Activated naive CD4-positive, alpha-beta T cell treated with anti-CD3 and anti-CD28 coated beads, Interleukin-2, amount 50 U/mL, for 72 hours (primary cell): Measurements from ENCODE around the gene CSNK1G1. TPM values are rescaled to one million over a fixed set of nuclear protein-coding genes. Genes with fewer than 3 reads are reported as not detected.
"Not testable (repeated sequence)": the region's sequence is repeated elsewhere in the genome, so short reads cannot be mapped to it uniquely, and the experiment has no call there.

Experiments
- ATAC-seq, 2 donors: fragments of 150-1000 bp; cut with Tn5 transposase; 2 replicates each; pipeline ENCODE4 v1.10.0; 2021; ENCODE audit warnings: mild to moderate bottlenecking in 2 of 2, moderate library complexity in 2 of 2
- DNase-seq, 2 donors: peaks; one replicate each; pipeline ENCODE4 v3.0.0; 2021 to 2022; ENCODE audit warnings: low spot score in 2 of 2
- H3K27ac Mint-ChIP-seq, 2 donors: one replicate each; pipeline ENCODE4 v1.8.0; 2022; ENCODE audit warnings: mild to moderate bottlenecking in 2 of 2, mixed read lengths in 2 of 2
- H3K36me3 Mint-ChIP-seq, 2 donors: one replicate each; pipeline ENCODE4 v1.8.0; 2022; ENCODE audit warnings: mixed read lengths in 2 of 2
- H3K9me3 Mint-ChIP-seq, 2 donors: one replicate each; pipeline ENCODE4 v1.8.0; 2022; ENCODE audit warnings: mixed read lengths in 2 of 2
- total RNA-seq, 2 donors: library from RNA; stranded (reverse); gene quantifications; one replicate each; pipeline ENCODE4 v1.2.3, GENCODE V29; 2022

The CSNK1G1 gene
- total RNA-seq, 2 donors from 2014 or later = 26.6 to 32.3 TPM

- peaks cover 0 to 6% of the 10 kb centered on the region in 2 donors for H3K36me3 Mint-ChIP-seq
- H3K27ac Mint-ChIP-seq = no peak overlapping the region
- H3K9me3 Mint-ChIP-seq = no peaks in the 10 kb centered on the region
- no peak for DNase-seq
- ATAC-seq = no peak
Observed at GRCh38 chr15:64361259-64361658, 5.3 kb upstream of the CSNK1G1 start.

- Mint-ChIP-seq H3K36me3 (peaks cover 0 to 6% of the 10 kb centered on the region in 2 donors), H3K27ac (peak overlapping the region; percentile 95), H3K9me3 (no peaks in the 10 kb centered on the region)
- DNase-seq (no peak), ATAC-seq (no peak)
Observed at GRCh38 chr15:64356710-64357040, 702 bp upstream of the CSNK1G1 start.

GRCh38 chr15:64355348-64355943 is 527 bp downstream of the CSNK1G1 start:
- Mint-ChIP-seq H3K36me3 (peaks cover 0 to 6% of the 10 kb centered on the region in 2 donors), H3K9me3 (no peaks in the 10 kb centered on the region), H3K27ac (peak overlapping the region; percentile 95)
- peak; percentile 34 to 48 for ATAC-seq
- DNase-seq = peak; percentile 19 to 56

GRCh38 chr15:64354688-64355344 is 1.2 kb downstream of the CSNK1G1 start:
- H3K9me3 Mint-ChIP-seq = no peaks in the 10 kb centered on the region
- ATAC-seq (no peak), DNase-seq (no peak)
- peak overlapping the region; percentile 95 for H3K27ac Mint-ChIP-seq
- peaks cover 0 to 6% of the 10 kb centered on the region in 2 donors for H3K36me3 Mint-ChIP-seq

GRCh38 chr15:64351265-64351664 is 4.7 kb downstream of the CSNK1G1 start:
- ATAC-seq = no peak
- DNase-seq = no peak
- Mint-ChIP-seq H3K9me3 (no peaks in the 10 kb centered on the region), H3K36me3 (peaks cover 0 to 6% of the 10 kb centered on the region in 2 donors), H3K27ac (no peak overlapping the region)

GRCh38 chr15:64349375-64349774 is 6.6 kb downstream of the CSNK1G1 start:
- no peak overlapping the region for H3K27ac Mint-ChIP-seq
- H3K36me3 Mint-ChIP-seq = no peaks in the 10 kb centered on the region
- DNase-seq = no peak
- no peaks in the 10 kb centered on the region for H3K9me3 Mint-ChIP-seq
- ATAC-seq = no peak

- peak overlapping the region in 1 of 2 donors; percentile 14 for H3K27ac Mint-ChIP-seq
- ATAC-seq (no peak), DNase-seq (no peak)
- no peaks in the 10 kb centered on the region for H3K9me3 Mint-ChIP-seq
- no peaks in the 10 kb centered on the region for H3K36me3 Mint-ChIP-seq
Observed at GRCh38 chr15:64348455-64348854, 7.5 kb downstream of the CSNK1G1 start.

- not testable (repeated sequence) for H3K27ac Mint-ChIP-seq, H3K9me3 Mint-ChIP-seq, DNase-seq, ATAC-seq, H3K36me3 Mint-ChIP-seq
Observed at GRCh38 chr15:64346242-64346641, 9.7 kb downstream of the CSNK1G1 start.

- DNase-seq = no peak
- ATAC-seq = no peak
- no peaks in the 10 kb centered on the region for H3K9me3 Mint-ChIP-seq
- no peaks in the 10 kb centered on the region for H3K36me3 Mint-ChIP-seq
- no peak overlapping the region for H3K27ac Mint-ChIP-seq
Observed at GRCh38 chr15:64344651-64345294, 11.2 kb downstream of the CSNK1G1 start.

- H3K27ac Mint-ChIP-seq = no peak overlapping the region
Observed at GRCh38 chr15:64343841-64344240, 12.1 kb downstream of the CSNK1G1 start.

GRCh38 chr15:64343222-64343621 is 12.8 kb downstream of the CSNK1G1 start:
- Mint-ChIP-seq H3K36me3 (no peaks in the 10 kb centered on the region), H3K27ac (no peak overlapping the region), H3K9me3 (no peaks in the 10 kb centered on the region)
- no peak for ATAC-seq
- no peak for DNase-seq

More at GRCh38 chr15:64343841-64344240, 12.1 kb downstream of the CSNK1G1 start:
- no peak for DNase-seq
- ATAC-seq = no peak
- Mint-ChIP-seq H3K36me3 (no peaks in the 10 kb centered on the region), H3K9me3 (no peaks in the 10 kb centered on the region)

GRCh38 chr15:64341961-64342360 is 14.0 kb downstream of the CSNK1G1 start:
- ATAC-seq = no peak
- Mint-ChIP-seq H3K9me3 (no peaks in the 10 kb centered on the region), H3K36me3 (no peaks in the 10 kb centered on the region), H3K27ac (no peak overlapping the region)
- no peak for DNase-seq

- no peak for DNase-seq
- no peak overlapping the region for H3K27ac Mint-ChIP-seq
- no peaks in the 10 kb centered on the region for H3K36me3 Mint-ChIP-seq
- ATAC-seq = no peak
- H3K9me3 Mint-ChIP-seq = no peaks in the 10 kb centered on the region
Observed at GRCh38 chr15:64340355-64340754, 15.6 kb downstream of the CSNK1G1 start.

- Mint-ChIP-seq H3K9me3 (no peaks in the 10 kb centered on the region), H3K27ac (peak overlapping the region in 1 of 2 donors; percentile 19), H3K36me3 (peaks cover 0 to 6% of the 10 kb centered on the region in 2 donors)
- DNase-seq (no peak), ATAC-seq (no peak)
Observed at GRCh38 chr15:64337761-64338160, 18.2 kb downstream of the CSNK1G1 start.

GRCh38 chr15:64333986-64334929 is 21.7 kb downstream of the CSNK1G1 start:
- Mint-ChIP-seq H3K36me3 (peaks cover 0 to 6% of the 10 kb centered on the region in 2 donors), H3K27ac (peak overlapping the region in 1 of 2 donors; percentile 27), H3K9me3 (no peaks in the 10 kb centered on the region)
- DNase-seq (no peak), ATAC-seq (peak; percentile 33 to 50)

- Mint-ChIP-seq H3K27ac (no peak overlapping the region), H3K36me3 (peaks cover 0 to 6% of the 10 kb centered on the region in 2 donors), H3K9me3 (no peaks in the 10 kb centered on the region)
- DNase-seq = no peak
- ATAC-seq = no peak
Observed at GRCh38 chr15:64333516-64333915, 22.5 kb downstream of the CSNK1G1 start.

GRCh38 chr15:64331668-64332067 is 24.3 kb downstream of the CSNK1G1 start:
- H3K9me3 Mint-ChIP-seq, DNase-seq, H3K36me3 Mint-ChIP-seq, H3K27ac Mint-ChIP-seq, ATAC-seq: not testable (repeated sequence)
